GM12878 (cell line): Measurements from ENCODE around the gene DMXL2. TPM values are rescaled to one million over a fixed set of nuclear protein-coding genes. Genes with fewer than 3 reads are reported as not detected.

Experiments used
- ATAC-seq: fragments of 200-7000 bp; cut with Tn5 transposase; 3 replicates; pipeline ENCODE4 v1.9.1; 2020; ENCODE audit warnings: mild to moderate bottlenecking, moderate library complexity
- BruUV-seq: library from RNA; stranded (reverse); fragments of 400-500 nt; replicated peaks from 2 replicates; lab custom pipeline; 2021; lab: Mats Ljungman, UMichigan
- CTCF ChIA-PET: fragments of 300-600 bp; sonication (Branson Sonifier 250); formaldehyde crosslinking; extraction: SDS; loops from one replicate; lab custom pipeline; 2021; ENCODE audit warnings: inconsistent platforms; lab: Yijun Ruan, JAX
- POLR2A ChIA-PET: fragments of 350-600 bp; formaldehyde crosslinking; extraction: SDS; loops from one replicate; lab custom pipeline; 2021; ENCODE audit warnings: inconsistent platforms; lab: Charles Lee
- RAD21 ChIA-PET: fragments of 300-600 bp; sonication (Branson Sonifier 250); formaldehyde crosslinking; loops from one replicate; lab custom pipeline; 2023; ENCODE audit warnings: antibody characterized with exemption; ENCODE audit not compliant: unreplicated experiment; lab: Charles Lee
- SMC1A ChIA-PET: fragments of 300-600 bp; sonication (Branson Sonifier 250); formaldehyde crosslinking; loops from one replicate; lab custom pipeline; 2023; ENCODE audit not compliant: unreplicated experiment, uncharacterized antibody; lab: Charles Lee
- DNase-seq: peaks from one replicate; pipeline ENCODE4 v3.0.0-alpha.2; 2011; ENCODE audit warnings: low read depth, low spot score
- FAIRE-seq: peaks from 3 replicates; lab custom pipeline; 2011; peaks lifted over from hg19 to GRCh38; lab: Jason Lieb, UNC
- H2AFZ ChIP-seq: 2 replicates; pipeline ENCODE4 v1.6.0; 2011; ENCODE audit warnings: low read depth, low read length, control low read depth; ENCODE audit not compliant: control insufficient read depth
- H3K27ac ChIP-seq: 2 replicates; pipeline ENCODE4 v1.5.1; 2011; ENCODE audit warnings: control low read depth; ENCODE audit not compliant: control insufficient read depth, insufficient read depth
- H3K27me3 ChIP-seq, 2 experiments: replicated peaks in 1 of 2; 2 replicates each; pipeline versions ENCODE4 v1.6.0 to v1.6.1; 2011; ENCODE audit warnings: low read length in 1 of 2; ENCODE audit not compliant: control insufficient read depth in 2 of 2, insufficient read depth in 2 of 2
- H3K36me3 ChIP-seq, 2 experiments: 2 replicates each; pipeline ENCODE4 v1.5.1; 2011; ENCODE audit warnings: low read length in 1 of 2; ENCODE audit not compliant: control insufficient read depth in 2 of 2, insufficient read depth in 2 of 2
- H3K4me1 ChIP-seq: 2 replicates; pipeline ENCODE4 v1.6.1; 2011; ENCODE audit warnings: mild to moderate bottlenecking, low read length, moderate library complexity, mixed read lengths; ENCODE audit not compliant: control insufficient read depth, insufficient read depth
- H3K4me2 ChIP-seq: 2 replicates; pipeline ENCODE4 v1.6.0; 2011; ENCODE audit warnings: control low read depth; ENCODE audit not compliant: control insufficient read depth, insufficient read depth
- H3K4me3 ChIP-seq: fragments of 200-600 bp; sonication (generic); 2 replicates; pipeline ENCODE4 v1.5.1; 2016
- H3K79me2 ChIP-seq: 2 replicates; pipeline ENCODE4 v1.6.0; 2011; ENCODE audit warnings: low read length; ENCODE audit not compliant: control insufficient read depth, insufficient read depth
- H3K9ac ChIP-seq: 2 replicates; pipeline ENCODE4 v1.8.0; 2011; ENCODE audit warnings: low read length, control low read depth, mixed read lengths; ENCODE audit not compliant: control insufficient read depth, insufficient read depth
- H3K9me3 ChIP-seq: replicated peaks from 3 replicates; pipeline ENCODE4 v1.5.1; 2011; ENCODE audit warnings: mild to moderate bottlenecking, low read length; ENCODE audit not compliant: control insufficient read depth, insufficient read depth
- H4K20me1 ChIP-seq: 2 replicates; pipeline ENCODE4 v1.6.0; 2011; ENCODE audit not compliant: control insufficient read depth, insufficient read depth
- ASH2L ChIP-seq: fragments of 300-600, 200-600 bp; sonication (generic); IDR thresholded peaks from 2 replicates; pipeline ENCODE4 v1.6.1; 2017; ENCODE audit warnings: low read depth, mild to moderate bottlenecking, borderline replicate concordance
- BCL11A ChIP-seq: IDR thresholded peaks from 2 replicates; pipeline ENCODE4 v1.6.1; 2011; ENCODE audit warnings: low read depth, low read length
- BHLHE40 ChIP-seq, 2 experiments: fragments of 450-650 bp in 1 of 2; IDR thresholded peaks; 2 replicates each; pipeline ENCODE4 v1.6.1; 2011 to 2017; ENCODE audit warnings: low read depth in 2 of 2, borderline replicate concordance in 1 of 2, improper control_type of control experiment in 1 of 2, low read length in 1 of 2, mild to moderate bottlenecking in 1 of 2
- CBX5 ChIP-seq: sonication (generic); IDR thresholded peaks from 2 replicates; pipeline ENCODE4 v1.6.1; 2016; ENCODE audit warnings: low read depth, moderate library complexity, mild to moderate bottlenecking, inconsistent platforms
- E4F1 ChIP-seq: fragments of 450-650 bp; IDR thresholded peaks from 2 replicates; pipeline ENCODE4 v1.6.1; 2018; ENCODE audit warnings: borderline replicate concordance, mild to moderate bottlenecking; ENCODE audit not compliant: partially characterized antibody
- EED ChIP-seq: sonication (generic); IDR thresholded peaks from 2 replicates; pipeline ENCODE4 v1.6.1; 2016; ENCODE audit warnings: antibody characterized with exemption, low read depth
- HSF1 ChIP-seq: fragments of 150-350 bp; IDR thresholded peaks from 2 replicates; pipeline ENCODE4 v1.6.1; 2014; ENCODE audit warnings: mild to moderate bottlenecking, low read depth, low read length
- JUND ChIP-seq: IDR thresholded peaks from 2 replicates; pipeline ENCODE4 v1.6.1; 2012; ENCODE audit warnings: low read depth, mild to moderate bottlenecking, low read length, improper control_type of control experiment, moderate library complexity
- LARP7 ChIP-seq: fragments of 450-650 bp; IDR thresholded peaks from 2 replicates; pipeline ENCODE4 v1.6.1; 2017; ENCODE audit warnings: mild to moderate bottlenecking
- MAX ChIP-seq: IDR thresholded peaks from 2 replicates; pipeline ENCODE4 v1.6.1; 2012; ENCODE audit warnings: low read depth, low read length, improper control_type of control experiment
- SMAD5 ChIP-seq: IDR thresholded peaks from 2 replicates; pipeline ENCODE4 v1.6.1; 2016; ENCODE audit warnings: antibody characterized with exemption, low read depth
- STAT1 ChIP-seq: fragments of 450-650 bp; conservative IDR thresholded peaks from 2 replicates; pipeline ENCODE4 v1.6.1; 2014; ENCODE audit warnings: antibody characterized with exemption, mild to moderate bottlenecking
- TAF1 ChIP-seq: IDR thresholded peaks from 2 replicates; pipeline ENCODE4 v1.6.1; 2011; ENCODE audit warnings: mild to moderate bottlenecking, low read depth, low read length, borderline replicate concordance
- USF2 ChIP-seq: IDR thresholded peaks from 2 replicates; pipeline ENCODE4 v1.6.1; 2011; ENCODE audit warnings: low read depth, low read length, improper control_type of control experiment, borderline replicate concordance
- WGBS: methylation state at CpG from one replicate; pipeline ENCODE4 v1.1.6; 2016; ENCODE audit warnings: low lambda C conversion rate; ENCODE audit not compliant: insufficient replicate concordance, insufficient coverage; ENCODE audit errors: missing lambda C conversion rate; 5-methylcytosine and 5-hydroxymethylcytosine counted together
- in situ Hi-C: fragments of 300-500 bp; cut with MboI; formaldehyde crosslinking; loops from 9 replicates; pipeline ENCODE4 v1.14.3; 2018; ENCODE audit warnings: mixed read lengths
- intact Hi-C: fragments of 100-400 bp; cut with micrococcal nuclease; formaldehyde crosslinking; loops from one replicate; pipeline ENCODE4 v1.14.2; 2022; ENCODE audit not compliant: unreplicated experiment
- polyA plus RNA-seq, 11 experiments: library from polyadenylated mRNA; depleted of rRNA in 4 of 11; unstranded in 6 of 11; stranded (reverse) in 5 of 11; fragments of >200 nt; fragmentation: Nextera tagmentation in 4 of 11; fragmentation: Illumina TruSeq in 1 of 11; extraction: Ambion mirVana in 4 of 11; extraction: Trizol in 1 of 11; gene quantifications; 1 replicate in 1 of 11; 2 replicates in 10 of 11; pipeline versions ENCODE4 v1.2.1 to v1.2.3, GENCODE V29; 2011 to 2016; ENCODE audit warnings: inconsistent platforms in 2 of 11, missing spikeins in 2 of 11, low read depth in 1 of 11
- total RNA-seq, 4 experiments: library from RNA; depleted of rRNA in 3 of 4; stranded (reverse); fragments of >200 nt in 3 of 4; fragmentation: Illumina TruSeq in 1 of 4; extraction: Trizol in 1 of 4; gene quantifications; 2 replicates each; pipeline versions ENCODE4 v1.2.1 to v1.2.3, GENCODE V29; 2013 to 2021

Gene DMXL2
- total and polyA plus RNA-seq, 10 of the 15 experiments (the other 5 are each of a cell fraction or from before 2014, with no cell fraction given), result 8.5 to 32.1 (median 22.0) TPM

- TF ChIP-seq STAT1 (no peak), EED (no peak), LARP7 (no peak), HSF1 (no peak), MAX (no peak), CBX5 (no peak), E4F1 (no peak), ASH2L (no peak), SMAD5 (no peak), BCL11A (no peak), USF2 (no peak), BHLHE40 (IDR thresholded peaks at IDR 0.05; ENCODE audit: borderline replicate concordance in 1 of 2, low read depth in 2 of 2, low read length in 1 of 2) (no peak), TAF1 (no peak), JUND (no peak)
- TF ChIP-seq, all 136 proteins: peak for 0
- DNase-seq, result no peak
- FAIRE-seq, result no peak
- Histone ChIP-seq H3K9ac (no peak overlapping the region), H2AFZ (no peak overlapping the region), H3K4me3 (no peak overlapping the region), H3K79me2 (no peaks in the 10 kb centered on the region), H3K4me1 (no peaks in the 10 kb centered on the region), H3K36me3 (no peaks in the 10 kb centered on the region), H3K9me3 (no peaks in the 10 kb centered on the region; the same call in 2 of the 3 replicates), H3K4me2 (no peak overlapping the region), H3K27ac (no peak overlapping the region), H3K27me3 (no peaks in the 10 kb centered on the region), H4K20me1 (no peaks in the 10 kb centered on the region)
- ChIA-PET POLR2A (no interaction called here), CTCF (interaction anchor here (1.8 to 2.7 kb wide), 2 partner anchors 44 to 47 kb away, joined by 4 to 7 read pairs; no protein-coding TSS in a partner anchor), SMC1A (interaction anchor here (1.4 to 2.0 kb wide), 2 partner anchors 8 to 39 kb away, joined by 4 to 5 read pairs; no protein-coding TSS in a partner anchor), RAD21 (no interaction called here)
- ATAC-seq, result no peak
- no TSS peak for BruUV-seq
- intact Hi-C loops (no loop called here), in situ Hi-C loops (no loop called here)
- 97% methylated on average over 4 of the region's 4 CpGs for WGBS
Observed at GRCh38 chr15:51580982-51581381, 41.6 kb downstream of the DMXL2 start.
